Endothelial cell of umbilical vein (primary cell): ENCODE measurements around the gene CD86. TPM values are rescaled to one million over a fixed set of nuclear protein-coding genes. Genes with fewer than 3 reads are reported as not detected.

Experiments
- BruUV-seq: library from RNA; stranded (reverse); fragments of 400-500 nt; replicated peaks from 2 replicates; lab custom pipeline; 2021; lab: Mats Ljungman, UMichigan
- CTCF ChIA-PET: fragments of 300-600, 350-600 bp; sonication (Branson Sonifier 250); formaldehyde crosslinking; loops from one replicate; lab custom pipeline; 2021; ENCODE audit warnings: antibody characterized with exemption, inconsistent platforms; lab: Charles Lee
- POLR2A ChIA-PET: fragments of 300-600, 350-600 bp; sonication (Branson Sonifier 250); formaldehyde crosslinking; loops from one replicate; lab custom pipeline; 2021; ENCODE audit warnings: antibody characterized with exemption, inconsistent platforms; lab: Charles Lee
- DNase-seq: peaks from one replicate; pipeline ENCODE4 v3.0.0-alpha.2; 2011; ENCODE audit warnings: low read depth, low spot score
- FAIRE-seq: peaks from 2 replicates; lab custom pipeline; 2011; peaks lifted over from hg19 to GRCh38; lab: Jason Lieb, UNC
- H2AFZ ChIP-seq: 2 replicates; pipeline ENCODE4 v1.6.0; 2012; ENCODE audit warnings: low read depth, low read length, control low read depth, inconsistent platforms
- H3K27ac ChIP-seq: 2 replicates; pipeline ENCODE4 v1.5.1; 2011; ENCODE audit warnings: low read depth, mild to moderate bottlenecking, control low read depth, low read length, moderate library complexity; ENCODE audit not compliant: insufficient read depth
- H3K27me3 ChIP-seq, 2 experiments: 2 replicates each; pipeline versions ENCODE4 v1.6.0 to v1.6.1; 2011; ENCODE audit warnings: low read length in 2 of 2, mixed read lengths in 1 of 2; ENCODE audit not compliant: control insufficient read depth in 2 of 2, insufficient read depth in 2 of 2
- H3K36me3 ChIP-seq, 2 experiments: 2 replicates in 1 of 2; 3 replicates in 1 of 2; pipeline ENCODE4 v1.5.1; 2011; ENCODE audit warnings: low read length in 2 of 2, mild to moderate bottlenecking in 1 of 2, moderate library complexity in 1 of 2; ENCODE audit not compliant: control insufficient read depth in 2 of 2, insufficient read depth in 2 of 2; ENCODE audit errors: extremely low read depth in 1 of 2
- H3K4me1 ChIP-seq: 3 replicates; pipeline ENCODE4 v1.5.1; 2011; ENCODE audit warnings: mild to moderate bottlenecking, low read length; ENCODE audit not compliant: control insufficient read depth, insufficient read depth; ENCODE audit errors: extremely low read depth
- H3K4me2 ChIP-seq: 2 replicates; pipeline ENCODE4 v1.6.1; 2011; ENCODE audit warnings: low read length, control low read depth, mixed read lengths; ENCODE audit not compliant: insufficient read depth
- H3K4me3 ChIP-seq, 3 experiments: fragments of 200-600 bp in 1 of 3; sonication (generic), shearing (Covaris generic) in 1 of 3; replicated peaks in 1 of 3; 2 replicates each; pipeline ENCODE4 v1.5.1; 2011 to 2016; ENCODE audit warnings: control low read depth in 3 of 3, low read length in 3 of 3, mild to moderate bottlenecking in 2 of 3, inconsistent platforms in 1 of 3, low read depth in 1 of 3, moderate library complexity in 1 of 3; ENCODE audit not compliant: insufficient read depth in 1 of 3
- H3K79me2 ChIP-seq: 2 replicates; pipeline ENCODE4 v1.6.0; 2012; ENCODE audit warnings: low read length, inconsistent platforms; ENCODE audit not compliant: control insufficient read depth, insufficient read depth
- H3K9ac ChIP-seq: replicated peaks from 2 replicates; pipeline ENCODE3; 2011; ENCODE audit warnings: low read length, control low read depth; ENCODE audit not compliant: insufficient read depth; ENCODE audit errors: extremely low read depth
- H3K9me1 ChIP-seq: replicated peaks from 3 replicates; pipeline ENCODE4 v1.6.0; 2011; ENCODE audit warnings: mild to moderate bottlenecking, low read length; ENCODE audit not compliant: control insufficient read depth, insufficient read depth; ENCODE audit errors: extremely low read depth
- H3K9me3 ChIP-seq: replicated peaks from 2 replicates; pipeline ENCODE4 v1.5.1; 2012; ENCODE audit warnings: low read length, inconsistent platforms; ENCODE audit not compliant: control insufficient read depth, insufficient read depth
- H4K20me1 ChIP-seq: replicated peaks from 2 replicates; pipeline ENCODE3; 2011; ENCODE audit warnings: mild to moderate bottlenecking, low read length; ENCODE audit not compliant: control insufficient read depth, insufficient read depth; ENCODE audit errors: extremely low read depth
- EZH2 ChIP-seq: IDR thresholded peaks from 2 replicates; pipeline ENCODE4 v1.6.1; 2012; ENCODE audit warnings: borderline replicate concordance, low read depth, mild to moderate bottlenecking, moderate library complexity, low read length, inconsistent platforms; ENCODE audit not compliant: severe bottlenecking
- FOS ChIP-seq: IDR thresholded peaks from 2 replicates; pipeline ENCODE4 v1.6.1; 2011; ENCODE audit warnings: mild to moderate bottlenecking, low read length, moderate library complexity, borderline replicate concordance; ENCODE audit not compliant: insufficient read depth
- GATA2 ChIP-seq: IDR thresholded peaks from 2 replicates; pipeline ENCODE4 v1.7.0; 2011; ENCODE audit warnings: low read depth, mild to moderate bottlenecking, moderate library complexity, mixed read lengths, low read length; ENCODE audit not compliant: insufficient read length, insufficient read depth
- JUN ChIP-seq: IDR thresholded peaks from 2 replicates; pipeline ENCODE4 v1.6.1; 2011; ENCODE audit warnings: borderline replicate concordance, low read depth; ENCODE audit not compliant: insufficient read length, insufficient read depth
- MAX ChIP-seq: IDR thresholded peaks from 2 replicates; pipeline ENCODE4 v1.6.1; 2011; ENCODE audit not compliant: insufficient read depth, insufficient read length
- MYC ChIP-seq: IDR thresholded peaks from one replicate; pipeline ENCODE4 v1.6.1; 2011; ENCODE audit warnings: mild to moderate bottlenecking, low read depth, low read length
- POLR2A ChIP-seq: IDR thresholded peaks from 2 replicates; pipeline ENCODE4 v1.6.1; 2012; ENCODE audit warnings: low read depth, mild to moderate bottlenecking, control low read depth, low read length
- POLR2AphosphoS5 ChIP-seq: IDR thresholded peaks from 2 replicates; pipeline ENCODE4 v1.6.1; 2012; ENCODE audit warnings: low read depth, mild to moderate bottlenecking, control low read depth, low read length, moderate library complexity; ENCODE audit not compliant: insufficient read depth
- dilution Hi-C: fragments of 300-500 bp; cut with MboI; formaldehyde crosslinking; loops from one replicate; pipeline ENCODE4 v1.15.0; 2019; ENCODE audit warnings: low sequenced_read_pairs; ENCODE audit not compliant: extremely low pct_ligation_motif_present
- intact Hi-C: fragments of 100-400 bp; cut with micrococcal nuclease; formaldehyde crosslinking; loops from one replicate; pipeline ENCODE4 v1.10.0; 2022
- polyA plus RNA-seq, 4 experiments: library from polyadenylated mRNA; depleted of rRNA in 3 of 4; stranded (reverse) in 3 of 4; unstranded in 1 of 4; fragments of >200 nt; gene quantifications; 2 replicates each; pipeline versions ENCODE4 v1.2.1 to v1.2.3, GENCODE V29; 2011 to 2012; ENCODE audit warnings: missing spikeins in 1 of 4
- total RNA-seq: library from RNA; stranded (reverse); gene quantifications from 2 replicates; pipeline ENCODE4 v1.2.3, GENCODE V29; 2021
- TF ChIP-seq, protein P1 (sequence below), 2 donors: IDR thresholded peaks; 1 replicate in 1 of 2; 2 replicates in 1 of 2; pipeline ENCODE4 v1.5.1; 2011; ENCODE audit warnings: low read length in 2 of 2, mild to moderate bottlenecking in 2 of 2, moderate library complexity in 2 of 2, control low read depth in 1 of 2, inconsistent platforms in 1 of 2, low read depth in 1 of 2; ENCODE audit not compliant: insufficient read depth in 1 of 2; ENCODE audit errors: extremely low read depth in 1 of 2

Gene CD86
- total and polyA plus RNA-seq, 2 donors (not counting 3 experiments of a cell fraction or from before 2014, with no cell fraction given), result not detected

DNA sequence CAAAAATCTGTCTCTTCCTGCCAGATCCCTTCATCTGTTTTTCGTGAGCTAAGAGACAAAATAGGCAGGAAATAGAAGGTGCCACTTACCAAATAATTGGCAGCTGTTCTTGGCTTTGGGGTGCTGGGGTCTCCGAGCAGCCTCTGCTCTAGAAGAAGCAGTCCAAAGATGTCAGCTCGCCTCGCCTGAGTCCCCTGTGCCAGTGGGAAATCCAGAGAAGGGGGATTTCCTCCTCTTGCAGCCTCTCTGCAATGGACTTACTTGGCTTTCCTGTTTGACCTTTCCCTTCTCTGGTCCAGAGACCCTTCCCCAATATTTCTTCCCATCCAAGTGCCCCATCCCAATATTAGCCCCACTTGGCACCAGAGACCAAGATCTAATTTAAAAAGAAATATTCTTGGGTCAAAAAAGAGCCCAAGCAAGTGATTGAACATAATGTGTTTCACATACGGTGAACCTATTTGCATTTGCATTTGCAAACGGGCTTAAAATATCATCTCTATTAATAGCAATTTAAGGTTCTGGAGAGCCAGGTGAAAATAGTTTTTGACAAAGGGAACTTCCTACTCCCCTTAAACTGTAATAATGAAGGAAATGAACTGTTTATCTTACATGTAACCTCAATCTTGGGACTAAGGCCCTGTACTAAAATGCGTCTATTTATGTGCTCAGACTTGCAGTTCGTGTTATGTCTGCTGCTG, 23.2 kb downstream of the CD86 start:
- peaks cover 5% of the 10 kb centered on the region for H3K4me1 ChIP-seq
- no peak overlapping the region for H3K4me3 ChIP-seq
- peaks cover 0 to 13% of the 10 kb centered on the region in 2 experiments for H3K27me3 ChIP-seq
- TF ChIP-seq, protein P1, sequence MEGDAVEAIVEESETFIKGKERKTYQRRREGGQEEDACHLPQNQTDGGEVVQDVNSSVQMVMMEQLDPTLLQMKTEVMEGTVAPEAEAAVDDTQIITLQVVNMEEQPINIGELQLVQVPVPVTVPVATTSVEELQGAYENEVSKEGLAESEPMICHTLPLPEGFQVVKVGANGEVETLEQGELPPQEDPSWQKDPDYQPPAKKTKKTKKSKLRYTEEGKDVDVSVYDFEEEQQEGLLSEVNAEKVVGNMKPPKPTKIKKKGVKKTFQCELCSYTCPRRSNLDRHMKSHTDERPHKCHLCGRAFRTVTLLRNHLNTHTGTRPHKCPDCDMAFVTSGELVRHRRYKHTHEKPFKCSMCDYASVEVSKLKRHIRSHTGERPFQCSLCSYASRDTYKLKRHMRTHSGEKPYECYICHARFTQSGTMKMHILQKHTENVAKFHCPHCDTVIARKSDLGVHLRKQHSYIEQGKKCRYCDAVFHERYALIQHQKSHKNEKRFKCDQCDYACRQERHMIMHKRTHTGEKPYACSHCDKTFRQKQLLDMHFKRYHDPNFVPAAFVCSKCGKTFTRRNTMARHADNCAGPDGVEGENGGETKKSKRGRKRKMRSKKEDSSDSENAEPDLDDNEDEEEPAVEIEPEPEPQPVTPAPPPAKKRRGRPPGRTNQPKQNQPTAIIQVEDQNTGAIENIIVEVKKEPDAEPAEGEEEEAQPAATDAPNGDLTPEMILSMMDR (IDR thresholded peaks at IDR 0.05; ENCODE audit: extremely low read depth in 1 of 2, insufficient read depth in 1 of 2, low read depth in 1 of 2, low read length in 2 of 2), result no peak
- no peak for TF ChIP-seq MAX
- TF ChIP-seq FOS, result no peak
- TF ChIP-seq POLR2A, result no peak
- no peak for TF ChIP-seq MYC
- no peak for TF ChIP-seq GATA2
- TF ChIP-seq EZH2, result no peak
- no peak for TF ChIP-seq JUN
- no peak for TF ChIP-seq POLR2AphosphoS5
- no peaks in the 10 kb centered on the region for H3K36me3 ChIP-seq
- H3K79me2 ChIP-seq, result no peaks in the 10 kb centered on the region
- dilution Hi-C loops (no loop called here), intact Hi-C loops (no loop called here)
- no peak overlapping the region for H2AFZ ChIP-seq
- H3K9me1 ChIP-seq, result no peaks in the 10 kb centered on the region
- H3K27ac ChIP-seq, result no peak overlapping the region
- no peak overlapping the region for H3K9ac ChIP-seq
- no peak overlapping the region for H3K4me2 ChIP-seq
- H3K9me3 ChIP-seq, result no peaks in the 10 kb centered on the region
- ChIA-PET POLR2A (no interaction called here), CTCF (interaction anchor here (0.9 kb wide), 1 partner anchor 195 kb away, joined by 3 read pairs; no protein-coding TSS in a partner anchor)
- no TSS peak for BruUV-seq
- H4K20me1 ChIP-seq, result no peaks in the 10 kb centered on the region
- FAIRE-seq (no peak), DNase-seq (no peak)
